HCEC 1CT (cell line): ENCODE data around the gene TOR4A.
"Not testable (repeated sequence)": the region's sequence is repeated elsewhere in the genome, so short reads cannot be mapped to it uniquely, and the experiment has no call there.

Source experiments
- DNase-seq: peaks from one replicate; pipeline ENCODE4 v3.0.0-alpha.2; 2017

TOR4A gene

DNA sequence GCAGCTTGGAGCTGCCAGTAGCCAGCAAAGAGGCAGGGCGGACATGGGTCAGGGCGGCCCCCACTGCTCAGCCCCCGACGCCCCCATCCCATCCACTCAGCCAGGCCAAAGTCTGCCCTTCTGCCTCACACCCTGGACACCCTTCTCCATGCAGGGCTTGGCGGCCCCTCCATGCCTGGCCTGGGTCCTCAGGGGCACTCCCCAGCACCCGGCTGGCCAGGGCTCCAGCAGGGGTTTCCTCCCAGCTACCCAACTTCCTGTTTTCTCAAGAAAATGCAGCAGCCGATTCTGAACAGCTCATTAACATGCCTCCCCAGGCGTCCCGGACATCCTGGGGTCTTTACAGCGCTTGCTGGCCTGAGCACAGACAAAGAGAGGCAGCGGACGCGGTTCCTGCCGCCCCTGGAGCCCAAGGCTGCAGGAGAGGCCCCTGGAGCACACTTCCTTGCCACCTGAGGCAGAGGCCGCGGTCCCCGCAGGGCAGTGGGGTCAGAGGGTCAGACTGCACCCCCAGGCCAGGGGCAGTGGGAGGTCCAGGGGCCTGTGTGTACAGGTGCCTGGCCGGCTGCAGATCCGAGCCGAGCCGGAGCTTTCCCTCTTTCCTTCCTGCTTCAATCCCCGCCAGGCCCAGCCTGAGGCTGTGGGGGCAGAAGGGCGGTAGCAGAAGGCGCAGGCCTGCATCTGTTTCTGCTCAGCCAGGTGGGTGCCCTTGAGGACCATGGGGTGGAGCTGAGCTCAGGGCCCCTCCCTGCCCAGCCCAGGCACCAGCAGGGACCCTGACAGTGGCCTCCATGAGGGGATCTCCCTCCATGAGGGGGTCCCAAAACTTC is 43.2 kb downstream of the TOR4A start:
- no peak for DNase-seq

DNA sequence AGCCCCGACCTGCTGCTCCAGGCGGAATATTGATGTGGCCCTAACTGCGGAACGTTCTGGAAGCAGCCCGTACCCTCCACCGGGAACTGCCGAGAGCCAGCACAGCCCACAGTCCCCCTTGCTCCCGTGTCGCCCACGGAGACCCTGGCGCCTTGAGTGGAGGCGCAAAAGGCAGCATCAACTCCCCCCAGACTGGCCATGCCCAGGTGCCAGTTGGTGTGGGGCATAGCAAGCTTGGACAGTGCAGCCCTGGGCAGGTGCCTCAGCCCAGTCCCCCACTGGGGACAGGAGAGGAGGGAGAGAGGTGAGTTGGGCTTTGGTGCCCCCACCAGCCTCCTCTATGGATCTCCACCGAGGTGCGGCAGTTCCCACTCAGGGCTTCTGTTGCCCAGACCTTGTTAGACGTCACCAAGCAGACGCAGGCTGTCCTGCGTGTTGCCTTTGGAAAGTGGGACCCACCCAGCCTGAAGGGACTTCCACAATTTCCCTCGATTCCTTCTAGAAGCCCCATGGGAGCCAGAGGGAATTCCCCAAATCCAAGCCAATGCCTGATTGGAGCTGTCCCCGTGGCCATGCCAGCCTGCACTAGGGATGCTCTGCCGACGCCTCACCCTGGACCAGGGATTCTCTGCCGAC is 44.3 kb downstream of the TOR4A start:
- no peak for DNase-seq

DNA sequence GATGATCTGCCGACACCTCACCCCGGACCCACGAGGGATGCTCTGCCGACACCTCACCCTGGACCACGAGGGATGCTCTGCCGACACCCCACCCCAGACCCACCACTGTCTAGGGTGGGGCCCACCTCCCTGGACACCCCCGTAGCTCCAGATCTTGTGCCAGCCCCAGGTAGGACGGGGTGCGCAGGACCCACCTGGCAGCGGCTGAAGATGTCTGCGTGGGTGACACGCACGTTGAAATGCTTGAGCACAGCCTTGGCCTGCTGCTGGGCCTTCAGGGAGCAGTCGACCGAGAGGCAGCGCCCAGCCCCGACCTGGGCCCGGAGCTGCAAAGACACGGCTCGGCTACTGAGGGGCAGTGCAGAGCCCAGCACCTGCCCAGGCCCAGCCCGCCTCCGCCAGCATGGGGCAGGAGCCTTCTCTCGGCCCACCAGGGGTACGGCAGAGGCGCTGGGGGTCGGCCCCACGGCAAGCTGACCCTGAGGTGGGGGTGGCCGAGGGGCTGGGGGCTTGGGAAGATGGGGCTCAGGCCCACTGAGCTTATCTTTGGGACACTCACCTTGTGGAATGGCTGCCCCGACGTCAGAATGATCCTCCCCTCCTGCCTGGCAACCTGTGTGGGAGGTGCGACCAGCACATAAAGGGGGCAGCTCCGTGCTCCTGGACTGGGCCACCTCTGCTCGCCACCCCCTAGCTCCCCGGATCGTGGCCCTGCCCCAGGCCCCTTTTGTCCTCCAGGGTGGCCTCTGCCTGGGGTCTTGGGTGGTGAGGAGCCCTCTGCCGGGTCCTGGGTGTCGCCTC is 46.2 kb downstream of the TOR4A start:
- DNase-seq: no peak

DNA sequence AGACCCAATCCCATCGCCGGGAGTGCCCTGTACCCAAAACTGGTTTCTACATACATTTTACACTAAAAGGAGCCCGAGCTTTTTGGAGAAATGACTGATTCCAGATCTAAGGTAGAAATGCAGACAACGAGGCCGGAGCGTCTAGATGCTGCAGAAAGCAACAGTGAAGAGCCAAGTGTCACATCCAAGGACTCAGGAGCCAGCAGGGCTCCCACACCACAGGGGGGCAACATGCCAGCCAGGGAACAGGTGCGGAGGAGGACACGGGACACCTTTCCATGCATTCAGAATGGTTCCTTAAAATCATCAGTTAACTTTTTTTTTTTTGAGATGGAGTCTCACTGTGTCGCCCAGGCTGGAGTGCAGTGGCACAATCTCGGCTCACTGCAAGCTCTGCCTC is 47.6 kb downstream of the TOR4A start:
- DNase-seq: no peak

DNA sequence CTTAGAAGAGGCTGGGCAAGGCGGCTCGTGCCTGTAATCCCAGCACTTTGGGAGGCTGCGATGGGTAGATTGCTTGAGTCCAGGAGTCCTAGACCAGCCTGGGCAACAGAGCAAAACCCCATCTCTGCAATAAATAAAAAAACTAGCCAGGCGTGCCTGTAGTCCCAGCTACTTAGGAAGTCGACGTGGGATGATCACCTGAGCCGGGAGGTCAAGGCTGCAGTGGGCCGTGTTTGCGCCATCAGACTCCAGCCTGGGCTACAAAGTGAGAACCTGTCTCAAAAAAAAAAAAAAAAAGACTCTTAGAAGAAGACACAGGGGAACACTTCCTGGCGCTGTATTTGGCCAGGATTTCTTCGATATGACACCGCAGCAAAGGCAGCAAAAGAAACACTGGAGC is 48.3 kb downstream of the TOR4A start:
- no peak for DNase-seq

DNA sequence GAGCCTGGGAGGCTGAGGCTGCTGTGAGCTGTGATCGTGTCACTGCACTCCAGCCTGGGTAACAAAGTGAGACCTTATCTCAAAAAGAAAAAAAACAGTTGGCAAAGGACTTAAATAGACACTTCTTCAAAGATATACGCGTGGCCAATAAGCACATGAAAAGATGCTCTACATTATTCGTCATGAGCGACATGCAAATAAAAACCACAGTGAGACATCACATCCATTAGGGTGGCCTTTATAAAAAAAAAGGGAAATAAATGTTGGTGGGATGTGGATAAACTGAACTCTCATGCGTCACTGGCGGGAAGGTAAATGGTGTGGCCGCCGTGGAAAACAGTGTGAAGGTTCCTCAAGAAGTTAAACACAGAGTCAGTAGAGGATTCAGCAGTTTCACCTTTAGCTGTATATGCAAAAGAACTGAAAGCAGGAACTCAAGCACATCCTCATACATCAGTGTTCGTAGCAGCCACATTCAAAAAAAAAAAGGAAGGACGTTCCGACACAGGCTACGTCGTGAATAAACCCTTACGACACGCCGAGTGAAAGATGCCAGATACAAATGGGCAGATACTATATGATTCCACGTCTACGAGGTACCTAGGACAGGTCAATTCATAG is 49.0 kb downstream of the TOR4A start:
- no peak for DNase-seq

DNA sequence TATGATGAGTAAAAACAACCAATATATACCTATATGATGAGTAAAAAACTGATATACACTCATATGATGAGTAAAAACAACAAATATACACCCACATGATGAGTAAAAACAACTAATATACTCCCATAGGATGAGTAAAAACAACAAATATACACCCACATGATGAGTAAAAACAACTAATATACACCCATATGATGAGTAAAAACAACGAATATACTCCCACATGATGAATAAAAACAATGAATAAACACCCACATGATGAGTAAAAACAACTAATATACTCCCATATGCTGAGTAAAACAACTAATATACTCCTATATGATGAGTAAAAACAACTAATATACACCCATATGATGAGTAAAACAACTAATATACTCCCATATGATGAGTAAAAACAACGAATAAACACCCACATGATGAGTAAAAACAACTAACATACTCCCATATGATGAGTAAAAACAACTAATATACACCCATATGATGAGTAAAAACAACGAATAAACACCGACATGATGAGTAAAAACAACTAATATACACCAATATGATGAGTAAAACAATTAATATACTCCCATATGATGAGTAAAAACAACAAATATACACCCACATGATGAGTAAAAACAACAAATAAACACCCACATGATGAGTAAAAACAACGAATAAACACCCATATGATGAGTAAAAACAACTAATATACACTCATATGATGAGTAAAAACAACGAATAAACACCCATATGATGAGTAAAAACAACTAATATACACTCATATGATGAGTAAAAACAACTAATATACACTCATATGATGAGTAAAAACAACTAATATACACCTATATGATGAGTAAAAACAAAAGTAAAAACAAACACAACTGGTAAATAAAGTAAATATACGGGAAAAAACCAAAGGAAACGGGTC is 50.4 kb downstream of the TOR4A start:
- not testable (repeated sequence) for DNase-seq

DNA sequence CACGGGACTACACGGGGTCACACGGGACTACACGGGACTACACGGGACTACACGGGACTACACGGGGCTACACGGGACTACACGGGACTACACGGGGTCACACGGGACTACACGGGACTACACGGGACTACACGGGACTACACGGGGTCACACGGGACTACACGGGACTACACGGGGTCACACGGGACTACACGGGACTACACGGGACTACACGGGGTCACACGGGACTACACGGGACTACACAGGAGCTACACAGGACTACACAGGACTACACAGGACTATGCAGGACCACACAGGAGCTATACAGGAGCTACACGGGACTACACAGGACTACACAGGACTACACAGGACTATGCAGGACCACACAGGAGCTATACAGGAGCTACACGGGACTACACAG is 52.1 kb downstream of the TOR4A start:
- DNase-seq: not testable (repeated sequence)

DNA sequence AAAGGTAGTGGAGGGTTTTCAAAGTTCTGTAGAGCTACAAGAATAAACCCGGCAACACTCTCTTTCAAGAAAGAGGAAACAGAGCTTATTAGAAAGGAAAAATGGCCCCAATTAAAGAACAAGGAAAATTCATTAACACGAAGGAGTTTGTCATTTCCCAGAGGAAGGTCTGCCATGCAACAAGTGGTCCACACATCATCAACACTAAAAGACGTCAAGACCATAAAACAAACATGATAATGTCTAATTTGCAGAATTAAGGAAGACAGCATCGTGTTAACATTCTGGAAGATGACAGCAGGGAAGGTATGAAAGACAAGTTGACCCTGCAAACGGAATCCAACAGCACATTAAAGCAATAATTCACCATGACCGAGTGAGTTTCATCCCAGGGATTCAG is 53.2 kb downstream of the TOR4A start:
- DNase-seq: no peak

DNA sequence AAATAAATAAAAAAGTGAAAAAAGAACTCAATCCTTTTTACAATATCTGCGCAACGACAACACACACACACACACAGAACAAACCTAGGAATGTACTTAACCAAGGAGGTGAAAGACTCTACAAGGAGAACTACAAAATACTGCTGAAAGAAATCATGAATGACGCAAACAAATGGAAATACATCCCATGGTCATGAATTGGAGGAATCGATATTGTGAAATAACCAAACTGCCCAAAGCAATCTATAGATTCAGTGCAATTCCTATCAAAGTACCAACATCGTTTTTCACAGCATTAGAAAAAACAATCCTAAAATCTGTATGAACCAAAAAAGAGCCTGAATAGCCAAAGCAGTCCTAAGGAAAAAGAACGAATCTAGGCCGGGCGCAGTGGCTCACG is 54.4 kb downstream of the TOR4A start:
- no peak for DNase-seq
